Measurements from ENCODE around the gene RFXAP. TPM values are rescaled to one million over a fixed set of nuclear protein-coding genes. Genes with fewer than 3 reads are reported as not detected.

The RFXAP gene, protein sequence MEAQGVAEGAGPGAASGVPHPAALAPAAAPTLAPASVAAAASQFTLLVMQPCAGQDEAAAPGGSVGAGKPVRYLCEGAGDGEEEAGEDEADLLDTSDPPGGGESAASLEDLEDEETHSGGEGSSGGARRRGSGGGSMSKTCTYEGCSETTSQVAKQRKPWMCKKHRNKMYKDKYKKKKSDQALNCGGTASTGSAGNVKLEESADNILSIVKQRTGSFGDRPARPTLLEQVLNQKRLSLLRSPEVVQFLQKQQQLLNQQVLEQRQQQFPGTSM
- 0.90 and 1.5 TPM in 2 replicates for total RNA-seq

DNA sequence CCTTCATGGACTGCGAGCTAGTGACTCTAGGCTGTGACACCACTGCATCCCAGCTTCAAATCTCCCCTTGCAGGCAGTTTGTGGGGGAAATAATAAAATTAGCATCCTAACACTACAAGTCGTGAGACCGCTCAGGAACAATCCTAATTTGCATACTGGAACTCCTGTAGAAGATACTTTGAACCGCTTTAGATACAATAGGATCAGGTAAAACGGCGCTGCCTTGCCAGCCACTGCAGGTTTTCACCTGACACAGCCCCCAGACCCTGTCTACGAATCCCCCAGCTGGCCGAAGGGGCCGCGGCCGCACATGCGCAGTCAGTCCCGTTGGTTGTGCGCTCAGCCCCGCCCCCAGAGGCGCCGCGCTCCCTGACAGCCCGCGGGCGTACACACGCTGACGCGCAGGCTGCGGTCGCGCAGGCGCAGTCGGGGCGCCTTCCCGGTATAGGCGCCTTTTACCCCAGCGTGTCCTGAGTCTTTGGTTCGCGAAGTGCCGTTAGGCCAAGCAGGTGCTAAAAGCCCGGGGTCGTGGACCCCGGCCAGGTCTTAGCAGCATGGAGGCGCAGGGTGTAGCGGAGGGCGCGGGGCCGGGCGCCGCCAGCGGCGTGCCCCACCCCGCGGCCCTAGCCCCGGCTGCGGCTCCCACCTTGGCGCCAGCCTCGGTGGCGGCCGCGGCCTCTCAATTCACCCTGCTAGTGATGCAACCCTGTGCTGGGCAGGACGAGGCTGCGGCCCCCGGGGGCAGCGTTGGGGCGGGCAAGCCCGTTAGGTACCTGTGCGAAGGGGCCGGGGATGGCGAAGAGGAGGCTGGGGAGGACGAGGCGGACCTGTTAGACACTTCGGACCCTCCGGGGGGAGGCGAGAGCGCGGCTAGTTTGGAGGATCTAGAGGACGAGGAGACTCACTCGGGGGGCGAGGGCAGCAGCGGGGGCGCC, at the start of gene RFXAP:
RFXAP (plus strand) TSS at position 419 of the 935 bp plus-strand sequence; CDS start at position 555, 136 bp downstream.

Other genes with a start within 250 kb of the RFXAP start
- gene SERTM1, start 145.2 kb upstream of the RFXAP start, total RNA-seq, result not detected in 2 replicates
- gene SMAD9, start 101.0 kb downstream of the RFXAP start, total RNA-seq, result 7.0 and 7.3 TPM in 2 replicates
- gene ALG5, start 180.1 kb downstream of the RFXAP start, total RNA-seq, result 33.7 and 41.3 TPM in 2 replicates
- gene EXOSC8, start 181.6 kb downstream of the RFXAP start, total RNA-seq, result 17.3 and 19.1 TPM in 2 replicates
- 28.5 and 30.5 TPM in 2 replicates for gene SUPT20H, start 240.5 kb downstream of the RFXAP start, total RNA-seq